GM10248 (cell line): Measurements from ENCODE around the gene IRF2BPL.

Source experiments
- CTCF ChIA-PET: fragments of 300-600 bp; sonication (Branson Sonifier 250); formaldehyde crosslinking; extraction: SDS; loops from one replicate; lab custom pipeline; 2021; ENCODE audit warnings: antibody characterized with exemption; lab: Yijun Ruan, JAX
- POLR2A ChIA-PET: fragments of 350-650 bp; sonication (Branson Sonifier 250); formaldehyde crosslinking; extraction: SDS; loops from one replicate; lab custom pipeline; 2020; ENCODE audit warnings: antibody characterized with exemption; lab: Yijun Ruan, JAX
- DNase-seq: peaks from one replicate; pipeline ENCODE4 v3.0.0; 2012; ENCODE audit errors: extremely low spot score
- TF ChIP-seq, protein P1 (sequence below): IDR thresholded peaks from 2 replicates; pipeline ENCODE4 v1.5.1; 2012; ENCODE audit warnings: mild to moderate bottlenecking, low read depth; ENCODE audit errors: extremely low read depth, missing control alignments, control extremely low read depth

IRF2BPL gene

DNA sequence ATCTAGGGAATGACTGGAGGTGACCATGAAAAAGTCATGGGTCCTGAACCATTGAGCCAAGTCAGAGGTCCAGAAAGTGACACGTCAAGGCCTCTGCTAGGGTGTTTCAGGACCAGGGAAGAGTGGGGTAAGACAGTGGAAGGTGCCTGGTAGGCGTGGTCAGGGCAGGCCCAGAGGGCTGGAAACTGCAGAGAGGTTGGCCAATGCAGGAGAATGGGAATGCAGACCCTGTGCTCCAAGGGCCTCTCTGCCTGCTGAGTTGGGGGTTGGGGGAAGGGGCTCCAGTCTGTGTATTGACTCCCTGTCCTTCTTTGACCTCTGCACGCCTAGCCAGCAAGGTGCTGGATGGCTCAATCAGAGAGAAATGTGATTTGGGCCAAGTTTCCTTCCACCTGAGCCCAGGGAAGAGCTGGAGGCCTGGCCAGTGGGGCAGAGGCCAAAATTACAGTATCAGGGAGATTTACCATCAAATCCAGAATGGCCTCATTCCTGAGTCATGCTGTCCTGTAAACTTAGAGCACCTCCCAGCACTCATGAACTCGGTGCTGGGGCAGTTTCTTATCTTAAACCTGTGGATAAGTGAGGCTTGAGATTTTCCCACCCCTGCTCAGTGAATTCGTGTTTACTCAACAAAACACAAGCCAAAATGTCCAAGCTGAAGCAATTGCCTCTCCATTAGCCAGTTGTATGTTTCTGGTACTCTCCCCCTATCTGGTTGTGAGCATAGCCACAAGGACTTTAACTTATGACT, 24.4 kb downstream of the IRF2BPL start:
- ChIA-PET CTCF (interaction anchor here (0.6 to 0.7 kb wide), 2 partner anchors 9 to 36 kb away, joined by 3 to 4 read pairs; no protein-coding TSS in a partner anchor), POLR2A (no interaction called here)
- DNase-seq, result no peak
- TF ChIP-seq, protein P1, sequence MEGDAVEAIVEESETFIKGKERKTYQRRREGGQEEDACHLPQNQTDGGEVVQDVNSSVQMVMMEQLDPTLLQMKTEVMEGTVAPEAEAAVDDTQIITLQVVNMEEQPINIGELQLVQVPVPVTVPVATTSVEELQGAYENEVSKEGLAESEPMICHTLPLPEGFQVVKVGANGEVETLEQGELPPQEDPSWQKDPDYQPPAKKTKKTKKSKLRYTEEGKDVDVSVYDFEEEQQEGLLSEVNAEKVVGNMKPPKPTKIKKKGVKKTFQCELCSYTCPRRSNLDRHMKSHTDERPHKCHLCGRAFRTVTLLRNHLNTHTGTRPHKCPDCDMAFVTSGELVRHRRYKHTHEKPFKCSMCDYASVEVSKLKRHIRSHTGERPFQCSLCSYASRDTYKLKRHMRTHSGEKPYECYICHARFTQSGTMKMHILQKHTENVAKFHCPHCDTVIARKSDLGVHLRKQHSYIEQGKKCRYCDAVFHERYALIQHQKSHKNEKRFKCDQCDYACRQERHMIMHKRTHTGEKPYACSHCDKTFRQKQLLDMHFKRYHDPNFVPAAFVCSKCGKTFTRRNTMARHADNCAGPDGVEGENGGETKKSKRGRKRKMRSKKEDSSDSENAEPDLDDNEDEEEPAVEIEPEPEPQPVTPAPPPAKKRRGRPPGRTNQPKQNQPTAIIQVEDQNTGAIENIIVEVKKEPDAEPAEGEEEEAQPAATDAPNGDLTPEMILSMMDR, result no peak

DNA sequence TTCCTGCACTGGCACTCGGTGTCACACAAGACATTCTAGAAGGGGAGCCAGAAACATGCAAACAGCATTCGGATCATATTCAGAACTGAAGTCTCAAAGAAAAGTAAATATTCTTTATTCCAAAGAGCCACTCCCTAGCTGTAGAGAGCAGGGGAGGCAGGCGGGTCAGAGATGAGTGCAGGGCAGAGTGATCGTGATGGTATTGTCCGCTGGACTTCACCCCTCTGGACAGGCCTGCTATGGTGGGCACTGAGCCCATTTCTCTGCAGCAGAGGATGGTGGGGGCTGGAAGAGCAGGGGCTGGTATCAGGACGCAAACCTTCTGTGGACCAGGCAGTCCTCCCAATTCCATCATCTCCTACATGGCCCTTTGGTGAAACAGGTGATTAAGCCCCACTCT, 25.6 kb downstream of the IRF2BPL start:
- POLR2A ChIA-PET, result no interaction called here
- TF ChIP-seq, protein P1, result no peak
- CTCF ChIA-PET, result no interaction called here
- no peak for DNase-seq

DNA sequence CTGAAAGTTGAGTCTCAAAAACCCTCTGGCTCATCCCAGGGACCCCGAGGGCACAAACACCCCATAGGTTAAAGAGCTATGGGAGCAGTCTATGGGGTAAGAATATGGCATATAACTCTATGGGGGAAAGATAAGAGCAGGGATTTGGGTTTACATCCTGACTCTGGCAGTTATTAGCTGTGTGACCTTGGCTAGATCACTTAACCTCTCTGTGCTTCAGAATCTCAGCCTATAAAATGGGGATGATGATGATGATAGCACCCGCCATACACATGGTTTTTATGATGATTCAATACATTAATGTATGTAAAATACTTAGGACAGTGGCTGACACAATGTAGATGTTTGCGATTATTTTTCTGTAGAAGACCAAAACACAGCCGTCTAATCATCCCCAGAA, 26.2 kb downstream of the IRF2BPL start:
- DNase-seq, result no peak
- ChIA-PET POLR2A (no interaction called here), CTCF (no interaction called here)
- TF ChIP-seq, protein P1, result no peak

DNA sequence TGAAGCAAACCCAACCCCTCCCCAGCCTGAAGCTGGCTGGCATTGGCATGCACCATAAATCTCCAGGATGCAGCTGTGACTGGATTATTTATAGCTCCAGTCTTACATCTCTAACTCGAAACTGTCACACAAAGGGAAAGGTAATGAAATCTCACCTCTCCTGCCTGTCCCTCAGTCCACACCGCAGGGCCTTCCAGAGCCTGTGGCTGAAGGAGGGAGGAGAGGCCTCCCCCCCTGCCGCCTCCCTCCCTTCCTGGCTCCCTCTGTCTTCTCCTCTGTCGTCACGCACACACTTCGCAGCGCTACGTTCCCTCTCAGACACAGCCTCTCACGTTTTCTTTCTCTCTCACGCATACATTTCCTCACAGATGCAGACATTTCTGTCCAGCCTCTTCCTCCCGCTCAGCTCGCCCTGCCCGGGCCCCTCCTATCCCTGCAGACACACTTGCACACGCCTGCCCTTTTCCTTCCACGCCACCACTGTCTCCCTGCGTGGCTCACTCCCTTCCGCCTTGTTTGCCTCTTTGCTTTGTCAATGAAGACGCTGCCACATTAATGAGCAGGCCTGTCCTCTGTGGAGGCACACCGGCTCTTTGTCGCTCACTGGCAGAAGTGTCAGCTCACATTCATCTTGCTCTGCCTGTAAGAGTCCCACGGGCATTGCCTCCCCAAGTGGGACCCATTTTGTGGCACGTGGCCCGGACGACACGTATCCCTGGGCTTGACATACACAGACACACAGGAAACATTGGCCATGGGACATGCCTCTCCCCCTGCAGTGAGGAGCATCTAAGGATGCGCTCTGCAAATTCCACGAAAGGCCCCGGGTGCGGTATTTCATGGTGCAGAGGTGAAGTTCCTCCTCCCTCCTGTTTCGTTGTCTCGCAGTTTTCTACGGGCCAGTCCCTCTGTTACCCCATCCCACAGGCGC, 27.9 kb downstream of the IRF2BPL start:
- POLR2A ChIA-PET, result interaction anchor here (1.0 kb wide), 1 partner anchor 38 kb away, joined by 3 read pairs; no protein-coding TSS in a partner anchor
- TF ChIP-seq, protein P1, result no peak
- CTCF ChIA-PET, result interaction anchor here (0.8 to 1.2 kb wide), 5 partner anchors 8 to 52 kb away, joined by 3 to 4 read pairs (median 3); no protein-coding TSS in a partner anchor
- no peak for DNase-seq

DNA sequence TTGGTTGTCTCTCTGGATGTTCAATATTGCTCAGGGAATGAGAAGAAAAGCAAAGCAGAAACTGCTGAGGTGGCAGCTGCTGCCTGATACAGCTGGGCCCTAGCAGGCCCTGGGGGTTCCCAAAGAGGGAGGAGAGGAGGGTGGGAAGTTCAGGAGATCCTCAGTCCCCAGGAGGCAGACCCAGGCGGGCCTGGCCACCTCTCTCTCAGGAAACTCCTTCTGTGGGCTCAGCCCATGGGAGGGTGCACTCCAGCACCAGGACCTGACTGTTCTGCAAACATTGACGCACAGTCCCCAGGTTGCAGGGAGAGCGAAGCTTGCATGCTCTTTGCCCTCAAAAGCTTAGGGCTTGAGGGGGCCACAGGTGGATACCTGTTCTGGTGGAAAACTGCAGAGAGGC, 29.6 kb downstream of the IRF2BPL start:
- ChIA-PET CTCF (interaction anchor here (1.1 to 1.9 kb wide), 5 partner anchors 13 to 86 kb away, joined by 3 to 6 read pairs (median 6); no protein-coding TSS in a partner anchor), POLR2A (no interaction called here)
- TF ChIP-seq, protein P1, result no peak
- no peak for DNase-seq
